ENCODE measurements around the gene SERHL2. TPM values are rescaled to one million over a fixed set of nuclear protein-coding genes. Genes with fewer than 3 reads are reported as not detected.

SERHL2 gene
- polyA plus RNA-seq, 1 donor from 2014 or later = 0.99 TPM

GRCh38 chr22:42548597-42549330 lies 5.0 kb upstream of the SERHL2 start:
- Histone ChIP-seq H3K36me3 (ENCODE audit: insufficient read depth, low read length) (no peaks in the 10 kb centered on the region), H3K9ac (ENCODE audit: low read length) (no peak overlapping the region), H3K27me3 (ENCODE audit: insufficient read depth, low read depth, low read length) (peaks cover under 1% of the 10 kb centered on the region), H3K4me3 (ENCODE audit: low read length) (no peak overlapping the region), H2AFZ (ENCODE audit: low read depth, low read length) (no peak overlapping the region), H3K9me3 (ENCODE audit: low read length) (no peaks in the 10 kb centered on the region), H3K9me2 (ENCODE audit: insufficient read depth, low read length) (no peaks in the 10 kb centered on the region), H3F3A (ENCODE audit: insufficient read depth, low read length, poor library complexity, severe bottlenecking) (no peaks in the 10 kb centered on the region), H3K79me2 (replicated peaks; ENCODE audit: insufficient read depth, low read length) (no peaks in the 10 kb centered on the region), H3K4me2 (ENCODE audit: low read length) (no peak overlapping the region), H3K27ac (ENCODE audit: low read length) (no peak overlapping the region), H4K20me1 (ENCODE audit: insufficient read depth) (no peaks in the 10 kb centered on the region)
- TF ChIP-seq TAF1 (IDR thresholded peaks at IDR 0.05; ENCODE audit: low read depth) = no peak
- no peak for TF ChIP-seq CTCF (IDR thresholded peaks at IDR 0.05; ENCODE audit: poor library complexity, severe bottlenecking)
- TF ChIP-seq EZH2 (IDR thresholded peaks at IDR 0.05; ENCODE audit: borderline replicate concordance, insufficient read depth, low read length, poor library complexity, severe bottlenecking) = no peak
- TF ChIP-seq MXI1 (conservative IDR thresholded peaks at IDR 0.05; ENCODE audit: poor library complexity, severe bottlenecking) = no peak
- no peak for TF ChIP-seq POLR2AphosphoS5 (IDR thresholded peaks at IDR 0.05)
- no peak for TF ChIP-seq EP300 (conservative IDR thresholded peaks at IDR 0.05; ENCODE audit: poor library complexity, severe bottlenecking)
- TF ChIP-seq RAD21 (conservative IDR thresholded peaks at IDR 0.05) = no peak
- TF ChIP-seq REST (IDR thresholded peaks at IDR 0.05; ENCODE audit: borderline replicate concordance) = no peak
- TF ChIP-seq SMC3 (conservative IDR thresholded peaks at IDR 0.05; ENCODE audit: poor library complexity) = no peak

GRCh38 chr22:42549331-42550060 lies 4.3 kb upstream of the SERHL2 start:
- H3K27me3 ChIP-seq (ENCODE audit: insufficient read depth, low read depth, low read length) = peaks cover 4% of the 10 kb centered on the region
- no peaks in the 10 kb centered on the region for H4K20me1 ChIP-seq (ENCODE audit: insufficient read depth)
- H3K9ac ChIP-seq (ENCODE audit: low read length) = no peak overlapping the region
- H3K9me3 ChIP-seq (ENCODE audit: low read length) = no peaks in the 10 kb centered on the region
- no peaks in the 10 kb centered on the region for H3K9me2 ChIP-seq (ENCODE audit: insufficient read depth, low read length)
- no peaks in the 10 kb centered on the region for H3K79me2 ChIP-seq (replicated peaks; ENCODE audit: insufficient read depth, low read length)
- no peak overlapping the region for H3K4me2 ChIP-seq (ENCODE audit: low read length)
- no peaks in the 10 kb centered on the region for H3F3A ChIP-seq (ENCODE audit: insufficient read depth, low read length, poor library complexity, severe bottlenecking)
- no peak for TF ChIP-seq REST (IDR thresholded peaks at IDR 0.05; ENCODE audit: borderline replicate concordance)
- TF ChIP-seq MXI1 (conservative IDR thresholded peaks at IDR 0.05; ENCODE audit: poor library complexity, severe bottlenecking) = no peak
- no peak for TF ChIP-seq EP300 (conservative IDR thresholded peaks at IDR 0.05; ENCODE audit: poor library complexity, severe bottlenecking)
- TF ChIP-seq RAD21 (conservative IDR thresholded peaks at IDR 0.05) = no peak
- no peak for TF ChIP-seq SMC3 (conservative IDR thresholded peaks at IDR 0.05; ENCODE audit: poor library complexity)
- TF ChIP-seq TAF1 (IDR thresholded peaks at IDR 0.05; ENCODE audit: low read depth) = no peak
- no peak for TF ChIP-seq CTCF (IDR thresholded peaks at IDR 0.05; ENCODE audit: poor library complexity, severe bottlenecking)
- TF ChIP-seq POLR2AphosphoS5 (IDR thresholded peaks at IDR 0.05) = no peak
- no peak for TF ChIP-seq EZH2 (IDR thresholded peaks at IDR 0.05; ENCODE audit: borderline replicate concordance, insufficient read depth, low read length, poor library complexity, severe bottlenecking)
- no peak overlapping the region for H3K4me3 ChIP-seq (ENCODE audit: low read length)
- no peak overlapping the region for H3K27ac ChIP-seq (ENCODE audit: low read length)
- H3K36me3 ChIP-seq (ENCODE audit: insufficient read depth, low read length) = no peaks in the 10 kb centered on the region
- H2AFZ ChIP-seq (ENCODE audit: low read depth, low read length) = no peak overlapping the region
